H9 (cell line): ENCODE results near the gene CLSTN3. TPM values are rescaled to one million over a fixed set of nuclear protein-coding genes. Genes with fewer than 3 reads are reported as not detected.

ENCODE experiments used
- DNase-seq: peaks from one replicate; pipeline ENCODE4 v3.0.0-alpha.2; 2017
- H2AFZ ChIP-seq: one replicate; pipeline ENCODE4 v1.6.1; 2013; ENCODE audit warnings: mild to moderate bottlenecking, low read length, control low read depth, moderate library complexity
- H2AK5ac ChIP-seq: 2 replicates; pipeline ENCODE4 v1.6.1; 2013; ENCODE audit warnings: low read length, control low read depth, mixed read lengths; ENCODE audit not compliant: insufficient read length
- H2BK120ac ChIP-seq: one replicate; pipeline ENCODE4 v1.6.1; 2013; ENCODE audit warnings: low read depth, mild to moderate bottlenecking, low read length, control low read depth, inconsistent platforms; ENCODE audit not compliant: poor library complexity, severe bottlenecking
- H2BK12ac ChIP-seq: 2 replicates; pipeline ENCODE4 v1.6.1; 2013; ENCODE audit warnings: low read length, control low read depth, mixed read lengths, low read depth; ENCODE audit not compliant: insufficient read length
- H2BK15ac ChIP-seq: 2 replicates; pipeline ENCODE4 v1.6.1; 2013; ENCODE audit warnings: low read depth, low read length, control low read depth
- H2BK20ac ChIP-seq: one replicate; pipeline ENCODE4 v1.6.1; 2013; ENCODE audit warnings: low read depth, mild to moderate bottlenecking, low read length, control low read depth, inconsistent platforms; ENCODE audit not compliant: poor library complexity, severe bottlenecking
- H2BK5ac ChIP-seq: 2 replicates; pipeline ENCODE4 v1.6.1; 2013; ENCODE audit warnings: low read length, control low read depth, mixed read lengths; ENCODE audit not compliant: insufficient read length
- H3K14ac ChIP-seq: 2 replicates; pipeline ENCODE4 v1.6.1; 2013; ENCODE audit warnings: low read length, control low read depth; ENCODE audit not compliant: insufficient read depth
- H3K18ac ChIP-seq: 2 replicates; pipeline ENCODE4 v1.6.1; 2013; ENCODE audit warnings: low read depth, mild to moderate bottlenecking, mixed read lengths, low read length, control low read depth; ENCODE audit not compliant: insufficient read length
- H3K23ac ChIP-seq: 2 replicates; pipeline ENCODE4 v1.6.1; 2013; ENCODE audit warnings: low read length, control low read depth, mixed read lengths, low read depth; ENCODE audit not compliant: insufficient read length
- H3K23me2 ChIP-seq: 2 replicates; pipeline ENCODE4 v1.6.1; 2013; ENCODE audit warnings: low read depth, mild to moderate bottlenecking, mixed read lengths, low read length, control low read depth; ENCODE audit not compliant: insufficient read length, poor library complexity, severe bottlenecking
- H3K27ac ChIP-seq: 2 replicates; pipeline ENCODE4 v1.5.1; 2013; ENCODE audit warnings: low read length, control low read depth, mixed read lengths, low read depth; ENCODE audit not compliant: insufficient read length
- H3K27me3 ChIP-seq: 2 replicates; pipeline ENCODE4 v1.6.1; 2013; ENCODE audit warnings: low read length, control low read depth, inconsistent platforms; ENCODE audit not compliant: insufficient read depth
- H3K4ac ChIP-seq: 2 replicates; pipeline ENCODE4 v1.6.1; 2013; ENCODE audit warnings: low read depth, mild to moderate bottlenecking, control low read depth, inconsistent platforms, low read length, moderate library complexity
- H3K4me1 ChIP-seq: 2 replicates; pipeline ENCODE4 v1.6.1; 2013; ENCODE audit warnings: low read length, control low read depth, inconsistent platforms; ENCODE audit not compliant: insufficient read depth
- H3K4me2 ChIP-seq: 2 replicates; pipeline ENCODE4 v1.6.1; 2013; ENCODE audit warnings: low read length, control low read depth, mixed read lengths; ENCODE audit not compliant: insufficient read length, insufficient read depth
- H3K56ac ChIP-seq: 2 replicates; pipeline ENCODE4 v1.6.1; 2013; ENCODE audit warnings: low read depth, mild to moderate bottlenecking, mixed read lengths, low read length, control low read depth; ENCODE audit not compliant: insufficient read length
- H3K79me1 ChIP-seq: 2 replicates; pipeline ENCODE4 v1.6.1; 2013; ENCODE audit warnings: low read depth, mild to moderate bottlenecking, moderate library complexity, low read length, control low read depth, inconsistent platforms; ENCODE audit not compliant: insufficient read depth, poor library complexity, severe bottlenecking
- H3K79me2 ChIP-seq: 2 replicates; pipeline ENCODE4 v1.6.1; 2013; ENCODE audit warnings: low read length, control low read depth, inconsistent platforms; ENCODE audit not compliant: insufficient read depth
- H3K9ac ChIP-seq: 2 replicates; pipeline ENCODE4 v1.6.1; 2013; ENCODE audit warnings: low read length, control low read depth, mixed read lengths; ENCODE audit not compliant: insufficient read length; ENCODE audit errors: extremely low read depth
- H3K9me3 ChIP-seq: one replicate; pipeline ENCODE4 v1.6.1; 2013; ENCODE audit warnings: low read depth, low read length, inconsistent platforms; ENCODE audit not compliant: control insufficient read depth
- H3T11ph ChIP-seq: one replicate; pipeline ENCODE4 v1.6.1; 2013; ENCODE audit warnings: mild to moderate bottlenecking, low read length, control low read depth, inconsistent platforms
- H4K20me1 ChIP-seq: one replicate; pipeline ENCODE4 v1.6.1; 2013; ENCODE audit not compliant: control insufficient read depth, insufficient read length, insufficient read depth
- H4K5ac ChIP-seq: 2 replicates; pipeline ENCODE4 v1.6.1; 2013; ENCODE audit warnings: low read depth, mild to moderate bottlenecking, mixed read lengths, low read length, control low read depth; ENCODE audit not compliant: insufficient read length
- H4K8ac ChIP-seq: replicated peaks from 2 replicates; pipeline ENCODE4 v1.6.1; 2013; ENCODE audit warnings: low read length, control low read depth, mixed read lengths, low read depth; ENCODE audit not compliant: insufficient read length
- H4K91ac ChIP-seq: 2 replicates; pipeline ENCODE4 v1.6.1; 2013; ENCODE audit warnings: low read depth, mild to moderate bottlenecking, moderate library complexity, mixed read lengths, low read length, control low read depth; ENCODE audit not compliant: insufficient read length
- H3K27ac Mint-ChIP-seq, 3 experiments: 2 replicates in 2 of 3; 3 replicates in 1 of 3; pipeline ENCODE4 v1.8.0; 2020 to 2021; ENCODE audit warnings: mixed read lengths in 3 of 3, mild to moderate bottlenecking in 1 of 3, moderate library complexity in 1 of 3
- H3K27me3 Mint-ChIP-seq: 2 replicates; pipeline ENCODE4 v1.8.0; 2021; ENCODE audit warnings: low read depth, mild to moderate bottlenecking, moderate library complexity, mixed read lengths
- H3K36me3 Mint-ChIP-seq, 3 experiments: 2 replicates in 2 of 3; 3 replicates in 1 of 3; pipeline ENCODE4 v1.8.0; 2020 to 2021; ENCODE audit warnings: low read depth in 3 of 3, mixed read lengths in 3 of 3; ENCODE audit not compliant: insufficient read depth in 1 of 3
- H3K4me1 Mint-ChIP-seq, 2 experiments: 2 replicates each; pipeline ENCODE4 v1.8.0; 2020; ENCODE audit warnings: mixed read lengths in 2 of 2
- H3K4me3 Mint-ChIP-seq, 2 experiments: 2 replicates in 1 of 2; 3 replicates in 1 of 2; pipeline ENCODE4 v1.8.0; 2020 to 2021; ENCODE audit warnings: mild to moderate bottlenecking in 2 of 2, mixed read lengths in 2 of 2, moderate library complexity in 1 of 2
- H3K9me3 Mint-ChIP-seq, 2 experiments: 2 replicates in 1 of 2; 3 replicates in 1 of 2; pipeline ENCODE4 v1.8.0; 2020; ENCODE audit warnings: mild to moderate bottlenecking in 2 of 2, mixed read lengths in 2 of 2, moderate library complexity in 1 of 2
- CTCF ChIP-seq: fragments of 200-600 bp; sonication (generic); conservative IDR thresholded peaks from 3 replicates; pipeline ENCODE4 v1.8.0; 2021; ENCODE audit warnings: antibody characterized with exemption, mild to moderate bottlenecking
- WGBS: extraction: QIAGEN DNeasy Blood & Tissue Kit; methylation state at CpG from one replicate; pipeline ENCODE4 v1.1.7; 2013; ENCODE audit warnings: missing lambda C conversion rate, low lambda C conversion rate, mixed read lengths; ENCODE audit not compliant: insufficient read length; ENCODE audit errors: extremely low coverage; 5-methylcytosine and 5-hydroxymethylcytosine counted together
- total RNA-seq: library from RNA; stranded (reverse); gene quantifications from 2 replicates; pipeline ENCODE4 v1.2.1, GENCODE V29; 2021

Gene CLSTN3
- total RNA-seq, 1 experiment from 2014 or later, result 26.2 TPM

DNA sequence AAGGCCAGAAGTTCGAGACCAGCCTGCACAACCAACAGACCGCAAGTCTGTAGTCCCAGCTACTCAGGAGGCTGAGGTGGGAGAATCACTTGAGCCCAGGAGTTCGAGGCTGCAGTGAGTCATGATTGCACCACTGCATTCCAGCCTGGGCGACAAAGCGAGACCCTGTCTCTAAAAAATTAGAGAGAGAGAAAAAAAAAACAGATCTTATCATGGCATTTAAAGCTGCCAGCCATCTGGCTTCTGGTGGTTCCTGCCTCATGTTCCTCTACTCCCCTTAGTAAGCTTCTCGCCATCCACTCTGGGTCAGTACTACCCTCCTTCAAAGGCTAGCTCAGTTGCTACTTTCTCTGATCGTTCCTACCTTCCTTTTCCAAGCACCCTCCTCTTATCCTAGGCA is 16.1 kb downstream of the CLSTN3 start:
- H3K79me1 ChIP-seq, result no peaks in the 10 kb centered on the region
- no peak overlapping the region for H3K4me2 ChIP-seq
- no peaks in the 10 kb centered on the region for H3K9me3 ChIP-seq
- WGBS, result no CpG with 5 or more reads among the region's 7 CpGs
- no peak overlapping the region for H3K14ac ChIP-seq
- DNase-seq, result no peak
- no peak overlapping the region for H3K56ac ChIP-seq
- no peak overlapping the region for H3T11ph ChIP-seq
- H4K91ac ChIP-seq, result no peak overlapping the region
- no peaks in the 10 kb centered on the region for H3K9me3 Mint-ChIP-seq
- no peak overlapping the region for H4K8ac ChIP-seq
- H3K4me1 Mint-ChIP-seq, result no peaks in the 10 kb centered on the region
- H3K27me3 Mint-ChIP-seq, result no peaks in the 10 kb centered on the region; the same call in 1 of the 2 replicates
- H2BK5ac ChIP-seq, result no peak overlapping the region
- no peak overlapping the region for H3K23ac ChIP-seq
- peaks cover 6 to 53% (median 40%) of the 10 kb centered on the region in 3 experiments for H3K36me3 Mint-ChIP-seq
- H4K20me1 ChIP-seq, result no peaks in the 10 kb centered on the region
- no peak overlapping the region for H4K5ac ChIP-seq
- no peak for TF ChIP-seq CTCF
- H3K23me2 ChIP-seq, result no peaks in the 10 kb centered on the region
- no peak overlapping the region for H3K4ac ChIP-seq
- H3K79me2 ChIP-seq, result no peaks in the 10 kb centered on the region
- no peak overlapping the region for H2BK120ac ChIP-seq
- H3K27ac ChIP-seq, result no peak overlapping the region
- H2AFZ ChIP-seq, result no peak overlapping the region
- no peak overlapping the region for H2BK20ac ChIP-seq
- H3K4me1 ChIP-seq, result no peaks in the 10 kb centered on the region
- no peak overlapping the region for H2AK5ac ChIP-seq
- no peak overlapping the region for H3K18ac ChIP-seq
- H3K4me3 Mint-ChIP-seq, result no peak overlapping the region
- H3K9ac ChIP-seq, result no peak overlapping the region
- H2BK15ac ChIP-seq, result no peak overlapping the region
- no peak overlapping the region for H2BK12ac ChIP-seq
- no peaks in the 10 kb centered on the region for H3K27me3 ChIP-seq
- 0 out of 7 replicates have a peak overlapping the region, but pooled peaks of 1 of the 3 experiments have one; percentile 2 for H3K27ac Mint-ChIP-seq
